Raji (cell line): ENCODE measurements around the gene AFAP1.

ENCODE experiments used
- POLR2A ChIP-seq: IDR thresholded peaks from 2 replicates; pipeline ENCODE4 v1.6.1; 2011; ENCODE audit warnings: low read depth, low read length, control low read depth; ENCODE audit not compliant: insufficient read depth

Gene AFAP1

DNA sequence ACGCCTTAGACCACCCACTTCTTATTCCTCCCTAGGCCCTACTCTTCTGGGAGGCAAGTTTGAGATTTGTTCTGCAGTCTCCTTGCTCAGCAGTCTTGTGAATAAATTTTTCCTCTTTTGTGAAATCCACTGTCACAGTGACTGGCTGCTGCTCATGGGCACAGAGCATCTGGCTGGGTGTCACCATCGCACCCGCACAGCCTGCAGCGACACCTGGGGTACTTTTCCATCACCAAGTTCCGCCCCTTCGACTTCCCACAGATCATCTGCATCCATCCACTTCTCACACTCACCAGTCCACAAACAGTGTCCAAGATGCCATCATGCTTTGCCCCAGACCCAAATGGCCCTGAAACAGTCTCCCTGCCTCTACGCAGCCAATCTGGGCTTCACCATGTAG is 36.4 kb upstream of the AFAP1 start:
- TF ChIP-seq POLR2A = no peak

DNA sequence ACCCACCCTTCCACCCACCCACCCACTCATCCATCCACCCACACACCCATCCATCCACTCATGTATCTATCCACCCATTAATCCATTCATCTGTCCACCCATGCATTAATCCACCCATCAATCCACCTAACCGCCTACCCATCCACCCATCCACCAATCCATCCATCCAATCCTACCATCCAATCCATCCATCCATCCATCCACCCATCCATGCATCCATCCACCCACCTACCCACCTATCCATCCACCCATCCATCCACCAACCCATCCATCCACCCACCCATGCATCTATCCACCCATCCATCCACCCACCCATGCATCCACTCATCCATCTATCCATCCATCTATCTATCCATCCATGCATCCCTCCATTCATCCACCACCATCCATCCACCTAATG is 34.8 kb upstream of the AFAP1 start:
- TF ChIP-seq POLR2A = no peak

DNA sequence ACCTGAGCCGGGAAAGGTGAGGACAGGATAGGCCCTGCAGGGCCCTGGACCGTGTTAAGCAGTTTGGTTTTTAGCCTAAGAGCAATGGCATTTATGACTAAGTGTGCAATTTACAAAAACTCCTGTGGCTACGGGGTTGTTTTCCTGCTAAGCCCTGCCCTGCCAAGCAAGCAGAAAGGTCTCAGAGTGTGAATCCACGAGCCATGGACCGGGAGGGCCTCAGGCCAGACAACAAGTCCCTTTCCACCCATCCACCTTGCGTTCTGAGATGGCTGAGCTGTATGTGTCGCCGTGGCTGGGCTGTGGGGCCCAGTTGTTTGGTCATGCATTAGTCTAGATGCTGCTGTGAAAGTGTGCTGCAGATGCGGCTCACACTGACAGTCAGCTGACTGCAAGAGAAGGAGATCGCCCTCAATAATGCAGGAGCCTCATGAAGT is 33.9 kb upstream of the AFAP1 start:
- no peak for TF ChIP-seq POLR2A

DNA sequence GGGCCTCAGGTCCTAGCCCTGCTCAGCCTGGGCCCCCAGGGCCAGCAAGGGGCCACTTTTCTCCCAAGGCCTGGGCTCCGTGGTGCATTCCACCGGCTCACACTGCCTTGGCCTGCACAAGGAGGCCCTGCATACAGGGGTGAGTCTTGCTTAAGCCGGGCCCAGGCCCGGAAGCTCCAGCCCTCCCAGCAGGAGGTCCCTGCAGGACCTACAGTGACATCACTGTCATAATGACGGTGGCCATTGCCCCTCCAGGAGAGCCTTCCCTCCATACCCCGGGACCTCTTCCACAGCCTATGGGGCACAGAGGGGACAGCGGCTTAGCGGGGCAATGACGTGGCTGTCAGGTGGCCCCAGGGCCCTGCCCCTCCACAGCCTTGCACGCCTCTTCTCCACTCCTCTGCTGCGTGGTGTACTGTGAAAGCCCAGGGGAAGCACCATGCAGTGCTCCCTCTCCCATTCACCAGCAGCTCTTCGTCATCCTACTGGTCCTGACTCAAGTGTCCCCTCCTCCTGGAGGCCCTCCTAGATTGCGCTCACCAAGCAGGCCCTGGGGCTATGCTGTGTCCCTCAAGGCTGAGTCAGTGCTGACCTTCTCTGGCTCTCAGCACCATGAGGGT is 32.3 kb upstream of the AFAP1 start:
- no peak for TF ChIP-seq POLR2A

DNA sequence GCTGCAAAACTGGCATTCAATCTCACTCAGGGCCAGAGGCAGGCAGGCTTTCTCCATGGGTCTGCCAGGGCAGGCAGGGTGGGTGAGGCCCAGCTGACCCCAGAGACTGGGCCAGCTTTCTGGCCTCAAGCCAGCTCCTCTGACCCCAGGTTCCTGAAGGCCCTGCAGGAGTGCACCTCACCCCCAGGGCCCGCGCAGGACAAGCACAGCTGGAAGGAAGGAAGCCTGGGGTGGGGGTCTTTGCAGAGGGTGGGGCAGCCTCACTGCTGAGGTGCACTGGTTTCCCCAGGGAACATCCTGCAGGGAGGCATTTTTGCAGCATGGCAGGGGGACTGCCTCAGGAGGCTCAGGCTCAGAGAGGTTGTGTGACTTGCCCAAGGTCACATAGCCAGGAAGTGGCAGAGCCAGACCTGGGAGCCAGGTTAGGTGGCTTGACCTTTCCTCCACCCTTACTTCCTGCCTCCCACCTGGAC is 31.5 kb upstream of the AFAP1 start:
- no peak for TF ChIP-seq POLR2A

DNA sequence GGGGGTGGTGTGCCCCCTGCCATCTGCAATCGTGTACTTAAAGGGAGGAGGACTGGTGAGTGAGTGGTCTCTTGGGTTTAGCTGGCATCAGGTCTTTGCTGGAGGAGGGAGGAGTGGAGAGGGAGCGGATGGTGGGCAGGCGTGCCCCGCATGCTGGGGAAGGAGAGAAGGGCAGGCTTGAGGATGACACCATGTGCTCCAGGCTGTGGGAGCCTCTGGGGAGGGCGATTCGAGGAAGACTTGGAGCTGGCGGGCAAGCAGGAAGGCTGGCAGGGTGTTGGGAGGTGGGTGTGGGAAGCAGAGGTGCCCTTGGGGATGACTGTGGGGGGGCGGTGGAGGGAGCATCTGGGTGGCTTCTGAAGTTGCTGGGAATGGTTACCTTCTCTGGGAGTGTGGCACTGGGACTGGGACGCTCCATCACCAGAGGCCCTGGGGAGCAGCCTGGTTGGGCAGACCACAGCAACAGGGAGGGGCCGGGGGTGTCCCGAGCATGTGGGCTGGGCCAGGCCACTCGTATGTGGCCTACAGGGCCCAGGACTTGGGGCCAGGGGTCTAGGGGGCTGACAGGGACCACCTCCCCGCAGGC is 30.8 kb upstream of the AFAP1 start:
- TF ChIP-seq POLR2A = no peak

DNA sequence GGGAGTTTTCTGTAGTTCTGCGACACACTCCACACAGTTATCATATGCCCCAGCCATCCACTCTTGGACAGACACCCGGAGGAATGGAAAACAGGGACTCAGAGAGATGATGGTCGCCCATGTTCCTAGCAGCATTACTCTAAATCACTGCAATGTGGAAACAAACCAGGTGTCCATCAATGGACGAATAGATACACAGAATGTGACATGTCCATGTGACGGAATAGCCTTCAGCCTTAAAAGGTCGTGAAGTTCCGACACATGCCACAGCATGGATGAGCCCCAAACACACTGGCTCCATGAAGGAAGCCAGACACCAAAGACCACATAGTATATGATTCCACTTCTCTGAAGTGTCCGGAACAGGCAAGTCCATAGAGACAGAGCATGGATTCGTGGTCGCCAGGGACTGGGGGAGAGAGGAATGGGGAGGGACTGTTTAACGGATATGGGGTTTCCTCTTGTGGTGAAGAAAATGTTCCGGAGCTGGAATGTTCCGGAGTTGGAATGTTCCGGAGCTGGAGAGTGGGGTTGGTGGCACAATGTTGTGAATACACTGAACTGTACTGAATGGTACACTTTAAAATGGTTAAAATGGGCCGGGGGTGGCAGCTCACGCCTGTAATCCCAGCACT is 28.7 kb upstream of the AFAP1 start:
- TF ChIP-seq POLR2A = no peak

DNA sequence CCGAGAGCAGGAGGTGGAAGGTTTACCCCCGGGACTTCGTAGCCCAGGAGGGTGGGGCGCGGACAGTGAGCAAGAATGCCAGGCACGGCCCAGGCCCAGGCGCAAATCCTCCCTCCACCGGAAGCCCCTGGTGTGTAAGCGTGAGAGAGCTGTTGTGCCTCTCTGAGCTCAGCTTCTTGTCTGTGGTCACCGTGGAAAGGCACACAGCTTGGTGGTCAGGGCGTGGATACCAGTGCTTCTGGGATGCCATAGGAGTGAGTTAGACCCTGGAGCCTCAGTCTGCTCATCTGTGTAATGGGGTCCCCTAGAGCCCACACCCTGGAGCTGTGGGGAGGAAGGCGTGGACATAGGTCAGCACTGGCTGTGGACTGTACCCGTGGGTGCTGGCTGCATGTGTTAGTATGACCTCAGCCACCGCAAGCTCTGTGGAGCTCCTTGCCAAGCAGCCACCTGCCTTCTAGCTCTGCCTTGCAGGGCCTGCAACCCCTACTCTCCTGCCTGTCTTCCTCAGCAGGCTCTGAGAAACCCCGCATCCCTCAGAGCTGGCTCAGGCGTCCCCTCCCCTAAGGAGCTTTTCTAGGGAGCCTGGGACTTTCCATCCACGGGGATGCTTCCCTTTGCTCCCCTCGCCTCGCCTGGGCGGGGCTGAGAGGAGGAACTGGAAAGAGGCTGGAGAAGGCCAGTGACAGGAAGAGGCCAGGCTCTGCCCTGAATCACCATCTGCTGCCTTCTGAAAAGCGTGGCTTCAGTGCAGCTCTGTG is 28.0 kb upstream of the AFAP1 start:
- no peak for TF ChIP-seq POLR2A

DNA sequence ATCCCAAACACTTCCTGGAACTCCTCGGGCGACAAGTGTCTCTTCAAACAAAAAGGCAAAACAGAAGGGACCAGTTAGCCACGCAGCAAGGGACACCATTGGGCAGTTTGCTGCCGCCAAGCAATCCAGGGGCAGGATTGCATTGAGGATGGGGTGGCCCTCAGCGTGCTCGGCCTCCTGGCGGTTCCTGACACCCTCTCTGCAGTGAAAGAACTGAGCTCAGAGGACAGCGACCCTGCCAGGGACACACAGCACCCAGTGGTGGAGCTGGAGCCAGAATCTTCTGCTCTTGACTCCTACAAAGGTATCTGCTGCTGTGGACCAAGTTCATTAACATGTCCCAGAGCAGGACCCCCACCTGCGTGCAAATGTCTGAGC is 27.4 kb upstream of the AFAP1 start:
- TF ChIP-seq POLR2A = no peak

DNA sequence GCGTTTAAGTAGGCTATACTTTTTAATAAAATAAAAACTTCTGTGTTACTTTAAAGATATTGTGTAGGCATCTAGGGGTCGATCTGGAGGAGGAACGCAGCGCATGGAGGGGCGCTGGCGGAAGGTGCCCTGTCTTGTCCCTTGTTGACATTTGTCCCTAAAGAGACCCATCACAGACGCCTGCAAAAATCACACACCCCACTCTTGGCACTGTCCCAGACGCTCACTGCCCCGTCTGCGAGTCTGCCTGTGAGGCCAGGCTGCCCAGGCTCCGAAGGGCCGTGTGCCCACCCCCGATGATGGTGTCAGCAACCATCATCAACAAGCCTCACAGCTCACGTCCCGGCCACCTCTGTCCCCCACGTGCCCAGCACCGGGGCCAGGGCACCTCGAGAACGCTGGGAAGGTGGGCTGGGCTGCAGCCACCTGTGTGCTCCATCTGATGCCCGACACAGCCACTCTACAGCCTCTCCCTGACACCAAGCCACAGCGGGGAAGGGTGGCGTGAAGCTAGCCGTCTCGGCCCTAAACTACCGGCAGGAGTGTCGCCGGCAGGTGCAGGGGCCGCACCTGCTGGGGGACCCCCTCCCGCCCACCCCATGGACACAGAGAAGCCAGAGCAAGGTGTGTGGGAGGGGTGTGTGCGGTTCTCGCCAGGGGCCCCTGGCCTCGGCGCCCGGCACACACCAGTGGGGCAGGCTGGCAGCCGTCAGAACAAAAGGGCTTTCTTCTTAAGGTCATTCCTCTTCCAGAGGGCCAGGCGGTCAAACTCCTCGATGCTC is 26.8 kb upstream of the AFAP1 start:
- TF ChIP-seq POLR2A = no peak

DNA sequence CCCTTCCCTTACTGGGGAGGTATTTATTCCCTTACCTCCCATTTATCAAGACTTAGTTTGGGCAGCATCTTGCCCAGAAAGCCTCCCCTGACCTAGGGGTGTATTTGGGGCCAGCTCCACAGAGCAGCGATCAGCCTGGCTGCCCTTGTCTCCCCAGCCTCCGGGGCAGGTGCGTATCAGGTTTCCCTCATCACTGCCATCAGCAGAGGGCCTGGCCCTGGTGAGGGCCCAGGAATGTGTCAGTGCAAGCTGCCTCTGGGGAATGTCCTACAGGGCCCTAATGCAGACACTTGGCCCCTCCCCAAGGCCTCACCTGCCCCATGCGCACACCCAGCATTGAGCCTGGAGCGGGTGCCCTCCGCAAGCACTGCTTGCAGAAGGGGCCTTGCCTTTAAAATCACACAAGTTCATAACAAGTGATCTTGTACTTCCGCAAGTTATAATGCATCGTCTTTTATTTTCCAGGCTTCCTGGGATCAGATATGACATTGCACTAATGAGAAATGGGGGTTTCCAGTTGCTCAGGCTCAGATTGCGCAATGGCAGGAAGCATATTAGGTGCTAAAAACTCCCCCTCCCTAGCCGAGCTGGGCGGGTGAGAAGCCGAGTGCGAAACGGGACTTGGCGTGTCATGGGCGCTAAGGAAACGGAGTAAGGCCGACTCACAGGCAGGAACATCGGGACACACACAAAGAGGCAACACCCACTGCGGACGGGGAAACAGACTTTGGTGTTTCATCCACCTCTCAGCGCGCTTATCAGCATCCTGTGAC is 25.4 kb upstream of the AFAP1 start:
- no peak for TF ChIP-seq POLR2A

DNA sequence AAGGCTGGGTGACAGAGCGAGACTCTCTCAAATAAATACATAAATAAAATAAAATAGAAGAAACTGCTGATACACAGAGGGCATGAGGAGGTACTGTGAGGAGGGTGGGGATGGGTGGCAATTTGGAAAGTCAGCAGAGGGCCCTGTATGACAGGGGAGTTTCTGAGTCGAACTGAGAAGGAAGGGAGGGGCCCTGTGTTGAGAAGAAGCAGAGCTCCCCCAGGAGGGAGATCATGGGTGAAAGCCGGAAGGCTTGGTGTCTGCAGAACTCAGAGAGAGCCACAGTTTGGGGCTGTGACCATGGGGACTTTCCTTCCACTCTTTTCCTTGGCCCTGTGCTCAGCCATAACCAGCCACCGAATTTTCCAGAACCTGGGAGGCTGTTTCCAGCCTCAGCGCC is 24.8 kb upstream of the AFAP1 start:
- no peak for TF ChIP-seq POLR2A

DNA sequence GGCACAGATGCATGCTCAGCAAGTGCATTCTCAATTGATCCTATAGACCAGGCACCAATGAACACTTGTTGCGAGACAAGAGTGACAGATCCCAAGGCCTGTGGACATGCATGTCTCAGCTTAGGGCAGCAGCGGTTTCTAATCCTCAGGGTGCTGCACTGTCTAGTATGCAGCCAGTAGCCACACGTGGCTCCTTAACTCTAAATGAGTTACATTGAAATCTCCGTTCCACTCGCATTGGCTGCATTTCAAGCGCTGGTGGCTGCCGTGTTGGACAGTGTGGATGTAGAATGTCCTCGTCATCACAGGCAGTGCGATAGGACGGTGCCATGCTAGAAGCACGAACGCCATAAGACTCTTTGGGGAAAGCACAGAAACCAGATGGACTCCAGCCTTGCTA is 24.0 kb upstream of the AFAP1 start:
- no peak for TF ChIP-seq POLR2A
